H1 (cell line): ENCODE data around the gene LRTM2. TPM values are rescaled to one million over a fixed set of nuclear protein-coding genes. Genes with fewer than 3 reads are reported as not detected.

Experiments
- EP300 ChIP-seq, 2 experiments: IDR thresholded peaks; 1 replicate in 1 of 2; 2 replicates in 1 of 2; pipeline ENCODE4 v1.6.1; 2011 to 2012; ENCODE audit warnings: low read depth in 2 of 2, low read length in 2 of 2, mild to moderate bottlenecking in 2 of 2, borderline replicate concordance in 1 of 2, inconsistent platforms in 1 of 2, moderate library complexity in 1 of 2
- RBBP5 ChIP-seq: IDR thresholded peaks from 2 replicates; pipeline ENCODE4 v1.7.1; 2012; ENCODE audit warnings: low read depth, mild to moderate bottlenecking, inconsistent platforms, low read length, moderate library complexity, borderline replicate concordance
- polyA plus RNA-seq, 7 experiments: library from polyadenylated mRNA; depleted of rRNA in 3 of 7; stranded (reverse) in 5 of 7; unstranded in 2 of 7; fragments of >200 nt in 5 of 7; fragments of 200-250 nt in 2 of 7; gene quantifications; 1 replicate in 5 of 7; 2 replicates in 1 of 7; 4 replicates in 1 of 7; pipeline versions ENCODE4 v1.2.1 to v1.2.3, GENCODE V29; 2011 to 2013; ENCODE audit warnings: missing spikeins in 2 of 7, mixed read lengths in 2 of 7
- total RNA-seq: library from RNA; stranded (reverse); fragmentation: NEBNext Ultra II Directional; extraction: Animal tissue kit (Norgen Biotek cat#: 25700); gene quantifications from 2 replicates; pipeline ENCODE4 v1.2.1, GENCODE V29; 2021

Gene LRTM2
- total and polyA plus RNA-seq, 2 of the 8 experiments (the other 6 are each of a cell fraction or from before 2014, with no cell fraction given), result 0.06 TPM; not detected in 1

DNA sequence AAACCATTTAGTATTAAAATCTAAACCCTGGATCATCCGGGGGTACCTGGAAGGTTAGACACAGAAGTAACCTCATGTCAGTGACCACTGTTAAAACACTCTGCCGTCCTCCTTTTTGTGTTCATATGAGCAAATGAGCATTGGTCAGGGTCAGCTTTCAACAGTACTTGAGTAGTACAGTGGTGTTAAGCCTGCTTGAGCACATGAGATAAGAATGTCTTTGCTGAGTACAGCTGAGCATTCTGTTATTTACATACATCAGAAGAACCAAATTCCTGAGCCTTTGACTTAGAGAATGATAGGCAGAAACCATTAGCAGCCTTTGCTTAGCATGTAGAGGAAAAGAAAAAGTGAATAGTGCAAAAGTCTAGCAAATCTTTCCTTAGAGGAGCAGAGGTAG lies 38.6 kb upstream of the LRTM2 start (continued):
- TF ChIP-seq EP300 (IDR thresholded peaks at IDR 0.05; ENCODE audit: borderline replicate concordance in 1 of 2, low read depth in 2 of 2, low read length in 2 of 2) (no peak), RBBP5 (no peak)
